HL-60/S4 treated with retinoic acid at 250 ng/mL for 4 days and 3 days (cell line): Measurements from ENCODE around the gene MTFR1L.

Experiments used
- in situ Hi-C: fragments of 300-500 bp; cut with MboI; formaldehyde crosslinking; loops from 2 replicates; pipeline ENCODE4 v1.7.0; 2022; ENCODE audit warnings: low sequenced_read_pairs

Gene MTFR1L

DNA sequence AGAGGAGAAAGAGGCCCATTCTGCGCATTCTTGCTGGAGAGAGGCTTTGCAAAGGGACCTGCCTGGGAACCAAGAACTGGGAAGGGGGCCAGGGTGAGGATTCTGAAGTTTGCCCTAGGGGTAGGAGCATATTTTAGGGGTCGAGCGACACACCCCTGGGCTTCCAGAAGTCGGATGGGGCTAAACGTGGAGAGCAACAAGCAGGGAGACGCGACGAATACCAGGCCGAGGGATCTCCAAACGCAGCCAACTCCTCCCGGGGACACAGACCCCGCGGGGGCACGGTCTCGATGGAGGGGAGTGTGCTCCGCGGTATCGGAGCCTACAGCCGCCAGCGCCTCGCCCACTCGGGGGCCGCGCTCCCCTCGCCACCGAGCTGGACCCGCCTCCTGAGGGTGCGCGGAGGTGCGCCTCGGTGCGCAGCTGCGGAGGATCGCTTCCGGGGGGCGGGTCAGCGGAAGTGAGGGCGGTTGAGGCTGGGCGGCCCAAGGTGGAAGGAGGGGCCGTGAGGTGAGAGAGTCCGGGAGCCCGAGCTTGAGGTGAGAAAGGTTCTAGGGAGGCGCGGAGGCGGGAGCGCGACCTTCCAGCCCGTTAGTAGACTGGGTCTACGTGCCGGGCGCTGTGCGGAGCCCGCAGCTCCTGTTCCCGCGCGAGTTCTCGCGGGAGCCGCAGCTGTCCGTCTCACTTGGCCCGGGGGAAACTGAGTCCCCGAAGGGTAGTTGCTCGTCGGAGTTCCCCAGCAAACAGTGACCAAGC lies at the start of gene MTFR1L:
TSS of gene MTFR1L (plus strand) at position 464 of the 756 bp plus-strand sequence. CDS start 3,151 bp downstream, outside the sequence.
- in situ Hi-C loops: no loop called here

DNA sequence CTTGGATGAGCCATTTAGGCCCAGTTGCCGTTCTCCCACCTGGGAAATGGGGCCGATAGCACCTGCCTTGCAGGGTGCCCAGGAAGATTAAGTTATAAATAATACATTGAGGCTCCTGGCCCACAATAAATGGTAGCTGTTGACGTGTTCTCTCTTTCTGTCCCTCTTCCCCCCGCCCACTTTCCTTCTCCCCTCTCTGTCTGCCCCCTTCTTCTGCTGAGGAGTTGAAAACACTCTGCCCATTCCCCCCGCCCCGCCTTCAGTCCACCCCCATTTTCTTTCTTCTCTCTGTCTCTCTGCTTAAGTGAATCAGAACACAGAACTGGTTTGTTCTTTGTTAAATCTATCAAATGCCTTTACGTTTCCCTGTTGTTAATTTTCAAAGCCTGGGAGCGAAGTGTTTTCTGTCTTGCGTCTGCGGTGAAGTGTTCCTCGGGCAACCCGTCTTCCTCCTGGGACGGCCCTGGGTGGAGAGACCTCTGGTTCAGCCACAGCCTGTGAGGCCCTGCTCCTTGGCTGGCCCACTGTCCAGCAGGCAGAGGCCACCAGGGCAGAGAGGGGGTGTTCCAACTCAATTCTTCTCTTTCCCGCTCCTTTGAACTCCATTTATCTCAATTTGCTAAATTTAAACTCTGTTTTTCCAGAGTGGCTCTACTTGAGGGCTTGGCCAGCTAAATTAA lies 49.1 kb upstream of the MTFR1L start:
- in situ Hi-C loops: no loop called here

DNA sequence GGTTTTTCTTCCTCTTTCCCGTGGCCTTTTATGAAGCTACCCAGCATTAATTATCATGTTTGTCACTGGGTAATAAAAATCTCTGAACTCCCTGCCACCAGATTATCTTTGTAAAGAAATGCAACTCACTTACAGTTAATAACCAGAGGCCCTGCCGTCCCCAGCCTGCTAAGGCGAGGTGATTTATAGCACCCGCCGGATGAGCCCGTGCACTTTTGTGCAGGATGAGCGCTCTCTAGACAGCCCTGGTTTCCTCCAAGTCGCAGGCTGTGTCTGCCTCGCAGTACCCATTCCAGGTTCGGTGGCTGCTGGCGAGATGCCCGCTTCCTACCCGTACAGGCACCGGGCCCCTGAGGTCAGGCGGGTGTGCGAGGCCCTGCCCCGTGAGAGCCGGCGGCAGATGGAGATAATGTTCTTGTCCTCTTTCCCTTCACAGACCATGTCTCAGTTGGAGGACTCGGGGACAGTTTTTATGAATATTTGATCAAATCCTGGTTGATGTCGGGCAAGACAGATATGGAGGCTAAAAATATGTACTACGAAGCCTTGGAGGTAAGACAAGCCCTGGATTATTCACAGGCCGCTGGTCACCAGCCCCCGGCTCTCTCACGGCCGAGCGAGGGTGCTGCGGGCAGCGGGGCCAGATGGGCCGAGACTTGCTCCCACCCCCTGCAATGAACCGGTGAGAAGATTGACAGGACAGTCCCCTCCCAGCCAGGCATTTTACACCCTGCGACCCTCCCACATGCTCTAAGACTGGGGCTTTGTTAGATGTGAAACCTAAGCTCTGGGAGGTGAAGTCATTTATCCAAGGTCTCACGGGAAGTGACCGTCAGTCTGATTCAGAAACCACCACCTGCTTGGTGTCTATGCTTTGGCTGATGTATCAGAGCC lies 48.3 kb upstream of the MTFR1L start:
- in situ Hi-C loops: no loop called here

DNA sequence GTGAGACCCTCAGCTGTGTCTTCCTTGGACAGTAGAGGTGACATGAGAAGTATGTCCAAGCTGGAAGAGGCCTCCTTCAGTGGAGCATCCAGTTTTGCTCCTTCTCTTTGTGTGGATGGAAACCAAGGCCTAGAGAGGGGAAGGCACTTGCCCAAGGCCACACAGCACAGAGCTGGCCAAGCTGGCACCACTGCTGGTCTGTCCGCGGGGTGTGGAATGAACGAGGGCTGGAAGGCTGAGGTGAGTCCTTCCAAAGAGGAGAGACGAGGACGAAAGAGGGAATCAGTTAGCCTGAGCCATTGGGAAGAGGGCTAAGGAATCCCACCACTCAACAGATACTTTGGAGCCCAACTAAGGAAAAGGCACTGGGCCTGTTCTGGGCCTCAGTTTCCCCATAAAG lies 47.6 kb upstream of the MTFR1L start:
- in situ Hi-C loops: no loop called here

DNA sequence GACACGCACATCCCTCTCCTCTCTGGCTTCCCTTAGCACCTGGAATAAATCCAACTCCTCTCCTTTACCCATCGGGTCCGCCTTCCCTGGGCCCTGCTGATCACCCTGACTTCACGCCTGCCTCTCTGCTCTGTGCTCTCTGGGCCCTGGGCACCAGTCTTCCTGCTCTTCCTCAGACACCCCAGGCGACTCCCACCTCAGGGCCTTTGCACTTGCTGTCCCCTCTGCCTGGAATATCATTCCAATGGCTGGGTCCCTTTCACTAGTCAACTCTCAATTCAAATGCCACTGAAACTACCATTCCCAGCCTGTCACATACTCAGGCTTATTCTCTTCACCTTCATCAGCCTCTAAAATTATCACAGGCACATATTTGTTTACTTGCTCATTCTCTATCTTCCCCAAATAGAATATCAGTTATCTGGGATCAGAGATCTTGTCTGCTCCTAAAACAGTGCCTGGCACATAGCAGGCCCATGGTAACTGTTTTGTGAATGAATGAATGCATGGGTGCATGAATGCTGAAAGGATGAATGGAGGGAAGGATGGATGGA lies 47.0 kb upstream of the MTFR1L start:
- in situ Hi-C loops: no loop called here

DNA sequence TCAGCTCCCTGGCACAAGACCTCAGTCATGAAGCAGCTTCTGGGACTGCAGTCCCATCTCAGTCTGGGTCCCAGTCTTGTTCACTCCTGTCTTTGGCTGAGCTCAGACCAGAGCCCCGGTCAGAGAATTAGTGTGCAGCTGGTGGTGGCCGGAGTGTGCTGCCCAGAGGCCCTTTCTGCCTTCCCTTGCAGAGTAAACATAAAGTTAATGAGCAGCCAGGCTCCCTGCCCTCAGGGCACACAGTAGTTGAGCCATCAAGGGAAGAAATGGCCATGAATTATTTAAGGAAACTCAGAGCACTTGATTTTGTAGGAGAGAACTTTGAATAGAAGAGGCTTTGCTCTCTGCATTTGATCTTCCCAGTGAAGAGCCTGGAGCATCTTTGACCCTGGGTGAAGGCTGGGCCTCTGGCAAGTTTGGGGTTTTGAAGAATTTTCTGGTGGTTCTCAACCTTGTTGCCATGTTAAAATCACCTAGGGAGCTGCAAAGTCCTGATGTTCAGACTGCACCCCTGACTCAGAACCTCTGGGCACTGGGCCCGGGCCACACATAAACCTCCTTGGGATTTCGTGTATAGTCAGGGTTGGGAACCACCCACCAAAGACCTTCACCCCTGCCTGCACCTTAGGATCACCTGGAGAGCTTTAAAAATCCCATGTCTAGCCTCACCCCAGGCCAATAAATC lies 46.2 kb upstream of the MTFR1L start:
- in situ Hi-C loops: no loop called here

DNA sequence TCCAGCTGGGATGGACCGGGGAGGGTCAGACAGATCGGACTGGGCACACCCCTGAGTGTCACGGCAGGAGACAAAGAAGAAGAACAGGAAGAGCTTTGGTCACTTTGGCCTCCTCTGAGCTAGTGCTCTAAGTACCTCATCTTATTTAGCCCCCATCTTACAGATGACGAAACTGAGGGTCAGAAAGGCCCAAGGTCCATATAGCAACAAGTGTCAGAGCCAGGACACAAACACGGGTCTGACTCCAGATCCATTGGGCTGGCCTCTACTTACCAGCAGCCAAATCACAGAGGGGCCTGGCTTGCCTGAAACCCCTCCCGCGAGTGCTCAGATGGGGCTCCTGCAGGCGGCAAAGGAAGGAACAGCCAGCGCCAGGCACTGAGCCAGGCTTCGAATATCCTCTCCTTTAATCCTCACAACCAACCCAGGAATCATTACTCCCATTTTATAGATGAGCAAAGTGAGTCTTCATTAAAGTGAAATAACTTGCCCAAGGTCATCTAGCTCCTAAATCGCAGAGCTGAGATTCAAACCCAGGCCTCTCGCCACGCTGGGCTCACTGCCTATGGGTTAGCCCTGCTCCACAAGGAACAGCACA lies 45.4 kb upstream of the MTFR1L start:
- in situ Hi-C loops: no loop called here

DNA sequence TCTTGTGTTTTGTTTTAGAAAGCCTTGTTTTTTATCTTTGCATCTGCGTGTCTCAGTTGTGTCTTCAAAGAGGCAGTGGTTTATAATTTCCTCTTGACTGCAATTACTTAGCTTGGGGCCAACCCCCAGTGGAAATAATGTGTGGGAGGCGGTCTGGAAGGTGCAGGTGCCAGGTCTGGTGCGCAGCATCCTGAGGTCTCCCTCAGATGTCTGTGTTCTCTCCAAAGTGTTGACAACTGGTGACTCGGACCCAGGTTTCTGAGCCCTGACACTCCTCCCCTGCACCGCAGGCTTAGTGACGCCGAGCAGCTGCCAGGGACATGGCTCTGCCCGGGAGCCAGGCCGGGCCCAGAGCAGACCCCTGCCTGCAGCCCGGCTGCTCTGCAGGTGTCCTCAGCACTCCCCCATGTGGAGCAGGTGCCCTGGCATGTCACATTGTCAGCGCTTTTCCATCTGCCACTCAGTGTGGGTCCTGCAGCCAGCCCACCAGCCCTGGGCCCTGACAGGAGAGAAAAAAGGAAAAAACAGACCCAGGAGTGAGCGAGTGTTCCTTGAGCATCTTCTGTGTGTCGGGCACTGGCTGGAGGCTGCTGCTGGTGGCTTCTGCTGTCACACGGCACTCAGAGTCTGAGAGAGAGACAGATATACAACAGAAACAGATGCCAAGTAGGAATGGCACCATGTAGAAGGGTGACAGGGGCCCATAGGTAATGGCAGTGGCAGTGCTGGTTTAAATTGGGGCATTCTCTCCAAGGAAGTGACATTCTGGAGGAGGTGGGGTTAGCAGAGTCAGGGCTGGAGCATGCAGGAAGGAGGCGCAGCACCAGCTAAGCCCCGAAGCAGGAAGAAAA lies 44.6 kb upstream of the MTFR1L start:
- in situ Hi-C loops: loop anchor here (25.0 kb wide), 1 partner anchor 363 kb away; the partner anchor contains the start of gene RHCE

DNA sequence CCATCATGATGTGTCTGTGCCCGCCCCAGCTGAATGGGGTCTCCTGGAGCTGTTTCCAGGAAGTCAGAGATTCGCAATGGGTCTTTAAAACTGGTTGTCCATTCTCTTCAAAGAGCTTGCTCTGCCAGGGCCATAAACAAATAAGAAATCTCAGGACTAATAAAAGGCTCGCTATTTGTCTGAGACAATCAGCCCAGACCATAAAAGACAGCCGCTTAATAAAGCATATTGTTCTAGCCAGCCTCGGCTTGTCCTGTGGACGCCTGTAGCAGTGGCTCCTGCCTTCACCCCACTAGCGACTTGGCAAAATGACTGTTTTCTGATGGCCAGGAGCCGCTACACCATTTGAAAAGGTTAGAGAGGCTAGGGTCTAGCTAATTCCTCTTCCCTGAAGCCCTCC lies 40.4 kb upstream of the MTFR1L start:
- in situ Hi-C loops: loop anchor here (25.0 kb wide), 1 partner anchor 367 kb away; the partner anchor contains the start of gene RHCE

DNA sequence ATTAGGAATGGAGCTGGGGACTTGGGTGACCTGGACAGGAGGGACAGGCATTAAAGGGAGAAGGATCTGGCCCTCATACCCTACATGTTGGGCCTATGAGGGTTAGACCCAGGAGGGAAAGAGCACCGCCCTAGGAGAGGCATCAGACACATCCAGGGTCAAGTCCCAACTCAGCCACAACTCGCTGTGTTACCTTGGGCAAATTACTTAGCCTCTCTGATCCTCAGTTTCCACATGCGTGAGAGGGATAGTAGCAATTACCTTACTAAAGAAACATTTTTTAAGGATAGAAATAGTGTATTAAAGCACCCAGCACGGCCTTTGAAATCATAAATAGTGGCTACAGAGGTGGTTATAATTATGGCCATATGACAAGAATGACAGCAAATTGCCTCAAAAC lies 39.9 kb upstream of the MTFR1L start:
- in situ Hi-C loops: loop anchor here (25.0 kb wide), 1 partner anchor 368 kb away; the partner anchor contains the start of gene RHCE

DNA sequence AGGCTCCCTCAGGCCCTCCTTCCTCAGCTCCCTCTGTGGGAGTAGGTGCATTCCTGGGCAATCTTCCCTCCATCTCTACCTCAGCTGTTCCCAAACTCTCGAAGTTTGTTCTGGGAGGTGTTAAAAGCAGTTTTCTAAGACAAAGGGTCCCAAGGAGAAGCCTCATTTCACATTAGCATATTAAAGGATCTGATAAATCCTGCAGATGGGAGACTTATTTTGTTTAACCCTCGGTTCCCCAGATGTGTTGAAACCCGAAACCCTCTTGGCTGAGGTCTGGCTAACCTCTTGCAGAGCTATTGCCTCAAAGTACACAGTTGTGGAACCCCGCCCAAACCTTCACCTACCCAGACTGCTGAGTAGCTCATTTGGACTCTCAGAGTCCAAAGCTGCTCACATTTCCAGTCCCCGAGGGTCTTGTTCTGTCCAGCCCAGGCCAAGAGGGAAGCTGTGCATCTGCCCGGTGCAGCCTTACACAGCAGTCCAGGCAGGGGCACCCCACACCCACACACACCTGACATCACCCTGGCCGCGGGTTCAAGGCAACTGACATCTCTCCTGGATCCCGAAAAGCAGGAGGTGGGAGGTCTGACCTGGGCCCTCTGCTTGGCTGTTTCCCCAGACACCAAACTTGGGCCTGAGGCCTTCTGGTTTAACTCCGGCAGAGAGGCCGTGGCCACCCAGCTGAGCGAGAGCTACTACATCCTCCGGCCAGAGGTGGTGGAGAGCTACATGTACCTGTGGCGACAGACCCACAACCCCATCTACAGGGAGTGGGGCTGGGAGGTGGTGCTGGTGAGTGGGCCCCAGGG lies 39.2 kb upstream of the MTFR1L start:
- in situ Hi-C loops: loop anchor here (25.0 kb wide), 1 partner anchor 368 kb away; the partner anchor contains the start of gene RHCE

DNA sequence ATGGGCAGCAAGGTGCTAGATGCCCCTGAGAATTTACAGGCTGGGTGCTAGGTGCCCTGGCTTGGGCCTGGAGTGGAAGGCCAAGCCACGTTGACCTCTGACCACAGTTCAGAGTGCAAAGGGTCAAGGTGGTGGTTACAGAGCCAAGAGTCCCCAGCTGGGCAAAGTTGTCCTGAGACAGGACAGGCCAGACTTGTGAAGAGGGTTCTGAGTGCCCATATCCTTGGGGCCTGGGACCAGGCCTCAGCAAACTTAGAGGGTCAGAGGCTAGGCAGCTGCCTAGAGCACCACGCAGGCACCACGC lies 38.7 kb upstream of the MTFR1L start:
- in situ Hi-C loops: loop anchor here (25.0 kb wide), 1 partner anchor 369 kb away; the partner anchor contains the start of gene RHCE

DNA sequence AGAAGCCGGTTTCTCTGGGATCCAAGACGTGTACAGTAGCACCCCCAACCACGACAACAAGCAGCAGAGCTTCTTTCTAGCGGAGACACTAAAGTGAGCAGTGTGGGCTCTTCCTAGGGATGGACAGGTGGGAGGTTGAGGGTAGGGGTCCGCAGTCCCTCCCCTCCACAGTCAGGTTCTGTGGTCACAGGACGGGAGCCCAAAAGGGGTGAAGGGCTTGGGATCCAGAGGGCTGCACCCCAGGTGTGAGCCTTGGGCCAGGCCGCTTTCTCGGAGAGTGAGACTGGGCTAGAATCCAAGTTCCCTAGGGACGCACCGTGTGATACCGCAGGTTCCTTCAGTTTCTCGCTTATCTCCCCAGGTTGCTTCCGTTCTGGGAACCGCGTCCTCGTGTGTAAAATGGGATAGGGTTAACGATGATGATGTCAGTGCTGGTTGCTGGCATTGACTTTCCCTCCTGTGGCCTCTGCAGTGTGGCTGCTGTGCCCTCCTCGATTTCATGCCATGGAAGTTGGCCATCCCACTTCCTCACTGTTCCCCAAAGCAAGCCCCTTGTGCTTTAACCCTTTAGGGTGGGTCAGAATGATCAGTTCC lies 37.0 kb upstream of the MTFR1L start:
- in situ Hi-C loops: loop anchor here (25.0 kb wide), 1 partner anchor 370 kb away; the partner anchor contains the start of gene RHCE

DNA sequence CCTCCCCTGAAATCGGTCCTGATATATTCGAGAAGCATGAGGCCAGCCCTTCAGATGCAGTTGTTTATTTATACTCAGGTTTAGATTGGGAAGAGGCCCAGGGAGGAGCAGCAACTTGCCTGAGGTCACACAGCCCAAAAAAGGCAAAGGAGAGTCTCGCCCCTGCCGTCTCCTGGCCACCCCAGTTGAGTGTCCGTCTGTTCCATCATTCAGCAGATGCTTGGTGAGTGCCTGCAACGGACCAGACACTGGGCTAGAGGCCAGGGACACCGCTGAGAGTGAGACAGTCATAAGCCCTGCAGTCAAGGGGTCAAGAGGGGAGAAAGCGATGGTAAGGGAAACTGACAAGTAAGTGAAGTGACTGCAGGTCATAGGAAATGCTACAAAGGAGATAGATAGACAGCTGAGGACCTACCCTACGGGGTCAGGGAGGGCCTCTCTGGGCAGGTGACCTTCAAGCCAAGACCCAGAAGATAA lies 35.1 kb upstream of the MTFR1L start:
- in situ Hi-C loops: loop anchor here (25.0 kb wide), 1 partner anchor 372 kb away; the partner anchor contains the start of gene RHCE

DNA sequence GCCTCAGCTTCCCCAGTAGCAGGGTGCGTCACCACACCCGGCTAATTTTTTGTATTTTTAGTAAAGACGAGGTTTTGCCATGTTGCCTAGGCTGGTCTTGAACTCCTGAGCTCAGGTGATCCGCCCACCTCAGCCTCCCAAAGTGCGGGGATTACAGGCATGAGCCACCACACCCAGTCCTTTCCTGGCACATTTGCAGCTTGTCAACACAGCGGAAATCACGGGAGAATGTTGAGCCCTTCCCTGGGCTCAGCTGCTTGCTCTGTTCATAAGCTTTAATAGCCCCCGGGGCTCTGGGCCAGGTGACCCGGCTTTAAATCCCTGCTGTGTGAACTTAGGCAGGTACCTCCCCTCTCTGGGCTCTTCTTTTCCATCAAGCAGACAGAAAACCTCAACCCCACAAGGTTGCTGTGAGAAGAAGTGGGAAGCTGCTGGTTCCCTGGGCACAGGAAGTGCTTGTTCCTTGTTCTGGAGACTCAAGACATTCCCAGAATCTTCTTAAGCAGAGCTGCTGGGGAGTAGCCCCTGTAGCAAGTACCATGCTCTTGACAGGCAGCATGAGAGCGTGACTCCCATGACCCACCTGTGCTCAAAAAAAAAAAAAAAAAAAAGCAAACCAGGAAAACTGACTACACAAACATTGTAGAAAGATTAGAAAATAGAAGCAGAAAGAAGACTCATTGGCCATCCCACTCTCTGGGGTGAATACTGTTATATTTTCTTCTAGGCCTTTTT lies 34.3 kb upstream of the MTFR1L start:
- in situ Hi-C loops: loop anchor here (25.0 kb wide), 1 partner anchor 373 kb away; the partner anchor contains the start of gene RHCE

DNA sequence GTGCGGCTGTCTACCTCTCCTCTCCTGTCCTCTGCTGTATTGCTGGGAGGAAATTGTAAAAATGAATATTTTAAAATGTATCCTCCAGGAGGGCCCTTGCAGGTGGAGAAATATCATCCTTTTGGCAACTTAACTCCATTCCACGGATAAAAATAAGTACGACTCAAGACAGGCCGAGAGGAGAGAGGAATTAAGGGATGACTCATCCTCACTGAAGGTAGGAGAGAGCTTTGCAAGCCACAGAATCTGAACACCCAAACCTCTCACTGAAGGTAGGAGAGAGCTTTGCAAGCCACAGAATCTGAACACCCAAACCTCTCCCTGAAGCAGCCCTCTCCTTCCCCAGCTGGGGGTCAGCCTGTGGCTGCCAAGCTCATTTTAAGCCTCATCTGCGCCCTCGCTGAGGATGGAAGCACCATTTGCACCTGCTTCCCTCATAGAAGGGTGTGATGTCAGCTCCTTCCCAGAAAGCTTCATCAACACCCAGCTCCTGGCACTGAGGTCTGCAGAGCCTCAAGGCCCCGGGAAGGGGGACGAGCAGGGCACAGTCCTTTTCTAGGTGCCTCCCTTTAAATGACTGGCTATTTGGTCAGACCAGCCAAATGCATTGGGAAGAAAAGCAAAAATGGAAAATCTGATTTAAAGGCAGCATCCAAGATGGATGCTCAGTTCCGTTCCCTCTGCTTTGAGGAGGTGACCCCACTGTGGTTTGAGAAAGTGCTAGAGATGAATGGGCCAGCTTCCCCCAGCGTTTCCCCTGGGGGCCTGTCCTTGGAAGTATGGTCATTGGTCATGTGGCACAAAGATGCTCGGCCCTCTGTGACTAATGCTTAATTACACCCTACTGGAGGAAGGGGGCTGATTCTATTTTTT lies 32.6 kb upstream of the MTFR1L start:
- in situ Hi-C loops: loop anchor here (25.0 kb wide), 1 partner anchor 375 kb away; the partner anchor contains the start of gene RHCE
